ENCODE data around the gene ZNF783.
"Not testable (repeated sequence)": the region's sequence is repeated elsewhere in the genome, so short reads cannot be mapped to it uniquely, and the experiment has no call there.

Gene ZNF783

GRCh38 chr7:149317986-149318672 lies 56.1 kb downstream of the ZNF783 start:
- TF ChIP-seq CTCF (conservative IDR thresholded peaks at IDR 0.05) (peak; percentile 40), ZFX (IDR thresholded peaks at IDR 0.05) (no peak)
- H3K27ac ChIP-seq: no peak overlapping the region

- H3K27ac ChIP-seq: no peak overlapping the region
- TF ChIP-seq CTCF (conservative IDR thresholded peaks at IDR 0.05): no peak
- no peak for TF ChIP-seq ZFX (IDR thresholded peaks at IDR 0.05)
Measured at GRCh38 chr7:149319376-149319775, 57.4 kb downstream of the ZNF783 start.

- H3K27ac ChIP-seq: no peak overlapping the region
- TF ChIP-seq ZFX (IDR thresholded peaks at IDR 0.05) (no peak), CTCF (conservative IDR thresholded peaks at IDR 0.05) (no peak)
Measured at GRCh38 chr7:149320313-149321124, 58.5 kb downstream of the ZNF783 start.

- not testable (repeated sequence) for H3K27ac ChIP-seq
Measured at GRCh38 chr7:149321125-149321905, 59.3 kb downstream of the ZNF783 start.

- TF ChIP-seq CTCF (conservative IDR thresholded peaks at IDR 0.05): no peak
- TF ChIP-seq ZFX (IDR thresholded peaks at IDR 0.05): no peak
- no peak overlapping the region for H3K27ac ChIP-seq
Measured at GRCh38 chr7:149321978-149322541, 60.1 kb downstream of the ZNF783 start.

- H3K27ac ChIP-seq: no peak overlapping the region
- TF ChIP-seq ZFX (IDR thresholded peaks at IDR 0.05) (no peak), CTCF (conservative IDR thresholded peaks at IDR 0.05) (no peak)
Measured at GRCh38 chr7:149322737-149323136, 60.7 kb downstream of the ZNF783 start.

GRCh38 chr7:149325248-149325647 lies 63.3 kb downstream of the ZNF783 start:
- TF ChIP-seq ZFX (IDR thresholded peaks at IDR 0.05): no peak
- TF ChIP-seq CTCF (conservative IDR thresholded peaks at IDR 0.05): no peak
- H3K27ac ChIP-seq: no peak overlapping the region
